A204.1 (cell line): Measurements from ENCODE around the gene EME1.
A peak's percentile ranks its signal among the peaks of the same experiment; 100 is the strongest.

Experiments
- FAIRE-seq: peaks from 2 replicates; lab custom pipeline; 2012; peaks lifted over from hg19 to GRCh38; lab: Jason Lieb, UNC

Gene EME1

GRCh38 chr17:50348522-50349242 lies 24.3 kb upstream of the EME1 start:
- FAIRE-seq: no peak

DNA sequence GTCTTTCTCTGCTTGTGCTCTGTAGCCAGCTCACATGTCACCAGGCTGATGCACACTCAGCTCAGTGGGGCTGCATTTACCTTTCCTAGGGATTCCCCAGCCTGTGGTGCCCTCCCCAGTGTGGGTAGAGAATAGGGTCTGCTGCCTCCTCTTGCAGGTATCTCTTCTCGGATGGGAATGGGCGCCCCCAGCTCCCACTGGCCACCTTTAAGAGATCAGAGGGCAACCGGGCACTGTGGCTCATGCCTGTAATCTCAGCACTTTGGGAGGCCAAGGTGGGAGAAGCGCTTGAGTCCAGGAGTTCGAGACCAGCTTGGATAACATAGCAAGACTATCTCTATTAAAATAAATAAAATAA lies 23.8 kb upstream of the EME1 start:
- FAIRE-seq: no peak

- FAIRE-seq: no peak
Measured at GRCh38 chr17:50350733-50351132, 22.3 kb upstream of the EME1 start.

GRCh38 chr17:50352072-50352692 lies 20.8 kb upstream of the EME1 start:
- FAIRE-seq: no peak

- FAIRE-seq: no peak
Measured at GRCh38 chr17:50352693-50353599, 20.1 kb upstream of the EME1 start.

GRCh38 chr17:50353600-50354195 lies 19.3 kb upstream of the EME1 start:
- no peak for FAIRE-seq

DNA sequence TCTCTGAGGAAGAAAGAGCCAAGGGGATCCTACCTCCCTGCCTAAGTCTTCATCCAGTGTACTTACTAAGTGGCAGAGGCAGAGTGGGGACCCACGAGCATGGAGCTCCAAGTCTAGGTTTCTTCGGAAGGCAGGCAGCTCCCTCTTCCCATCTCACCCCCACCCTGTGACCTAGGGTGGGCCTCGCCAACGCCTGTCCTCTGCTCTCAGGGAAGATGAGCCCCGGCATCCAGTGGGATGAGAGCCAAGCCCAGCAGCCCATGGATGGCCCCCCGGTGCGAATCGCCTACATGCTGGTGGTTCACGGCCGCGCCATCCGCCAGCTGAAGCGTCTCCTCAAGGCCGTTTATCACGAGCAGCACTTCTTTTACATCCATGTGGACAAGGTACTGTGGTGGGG lies 18.8 kb upstream of the EME1 start:
- no peak for FAIRE-seq

DNA sequence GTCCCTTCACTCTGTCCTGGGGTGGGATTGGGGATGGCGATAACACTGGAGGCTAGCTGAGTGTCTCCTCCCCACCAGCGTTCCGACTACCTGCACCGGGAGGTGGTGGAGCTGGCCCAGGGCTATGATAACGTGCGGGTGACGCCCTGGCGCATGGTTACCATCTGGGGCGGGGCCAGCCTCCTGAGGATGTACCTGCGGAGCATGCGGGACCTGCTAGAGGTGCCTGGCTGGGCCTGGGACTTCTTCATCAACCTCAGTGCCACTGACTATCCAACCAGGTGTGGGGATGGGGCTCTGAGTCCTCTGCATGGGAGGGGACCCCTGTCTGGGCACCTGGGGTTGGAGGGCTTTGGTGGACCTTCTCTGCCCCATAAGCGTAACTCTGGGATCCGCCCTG lies 18.3 kb upstream of the EME1 start:
- FAIRE-seq: no peak

GRCh38 chr17:50355336-50355700 lies 17.7 kb upstream of the EME1 start:
- FAIRE-seq: no peak

DNA sequence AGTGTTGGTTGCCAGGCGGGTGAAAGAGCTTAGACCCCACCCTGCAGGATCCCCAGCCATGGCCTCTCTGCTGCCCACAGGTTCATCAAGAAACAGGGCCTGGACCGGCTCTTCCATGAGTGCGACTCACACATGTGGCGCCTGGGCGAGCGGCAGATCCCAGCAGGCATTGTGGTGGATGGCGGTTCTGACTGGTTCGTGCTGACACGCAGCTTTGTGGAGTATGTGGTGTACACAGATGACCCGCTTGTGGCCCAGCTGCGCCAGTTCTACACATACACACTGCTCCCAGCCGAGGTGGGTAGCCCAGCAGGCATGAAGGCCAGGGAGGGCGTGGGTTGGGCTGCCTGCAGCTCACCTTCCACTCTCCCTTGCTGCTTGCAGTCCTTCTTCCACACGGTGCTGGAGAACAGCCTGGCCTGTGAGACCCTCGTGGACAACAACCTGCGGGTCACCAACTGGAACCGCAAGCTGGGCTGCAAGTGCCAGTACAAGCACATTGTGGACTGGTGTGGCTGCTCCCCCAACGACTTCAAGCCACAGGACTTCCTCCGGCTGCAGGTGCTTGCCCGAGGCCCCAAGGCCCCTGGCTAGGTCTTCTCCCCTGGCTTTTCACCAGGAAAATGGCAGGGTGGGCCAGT lies 17.2 kb upstream of the EME1 start:
- FAIRE-seq: no peak

GRCh38 chr17:50356418-50356817 lies 16.6 kb upstream of the EME1 start:
- FAIRE-seq: no peak

- FAIRE-seq: no peak
Measured at GRCh38 chr17:50356892-50357510, 16.0 kb upstream of the EME1 start.

GRCh38 chr17:50358177-50358576 lies 14.9 kb upstream of the EME1 start:
- FAIRE-seq: no peak

DNA sequence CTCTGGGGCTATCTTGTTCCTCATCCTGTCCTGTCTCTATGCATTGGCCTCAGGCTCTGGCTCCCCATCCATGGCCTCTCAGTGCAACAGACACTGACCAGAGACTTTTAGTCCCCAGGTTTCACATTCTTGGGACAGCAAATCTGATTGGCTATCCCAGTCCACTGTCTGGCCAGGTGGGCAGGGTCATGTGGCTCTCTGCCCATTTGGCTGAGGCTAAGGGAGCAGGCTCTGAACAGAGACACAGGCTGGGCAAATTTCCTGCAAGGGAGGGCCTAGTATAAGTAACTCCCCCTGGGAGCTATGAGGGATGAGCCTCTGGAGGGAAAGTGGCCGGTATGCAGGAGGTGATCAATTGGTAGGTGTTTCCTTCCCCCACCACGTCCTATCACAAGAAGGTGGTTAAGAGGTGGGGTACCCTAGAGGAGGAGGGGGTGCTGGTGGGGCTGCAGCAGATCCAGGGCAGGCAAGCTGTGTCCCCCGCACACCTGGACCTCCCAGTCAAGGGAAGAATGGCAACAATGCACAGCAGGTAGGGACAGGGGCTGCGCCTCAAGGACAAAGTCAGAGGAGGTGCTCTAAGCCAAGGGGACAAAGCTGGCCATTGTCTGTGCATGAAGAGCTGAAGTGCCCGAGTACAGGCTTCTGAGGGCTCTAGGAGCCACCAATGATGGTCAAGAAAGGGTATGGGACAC lies 13.9 kb upstream of the EME1 start:
- no peak for FAIRE-seq

DNA sequence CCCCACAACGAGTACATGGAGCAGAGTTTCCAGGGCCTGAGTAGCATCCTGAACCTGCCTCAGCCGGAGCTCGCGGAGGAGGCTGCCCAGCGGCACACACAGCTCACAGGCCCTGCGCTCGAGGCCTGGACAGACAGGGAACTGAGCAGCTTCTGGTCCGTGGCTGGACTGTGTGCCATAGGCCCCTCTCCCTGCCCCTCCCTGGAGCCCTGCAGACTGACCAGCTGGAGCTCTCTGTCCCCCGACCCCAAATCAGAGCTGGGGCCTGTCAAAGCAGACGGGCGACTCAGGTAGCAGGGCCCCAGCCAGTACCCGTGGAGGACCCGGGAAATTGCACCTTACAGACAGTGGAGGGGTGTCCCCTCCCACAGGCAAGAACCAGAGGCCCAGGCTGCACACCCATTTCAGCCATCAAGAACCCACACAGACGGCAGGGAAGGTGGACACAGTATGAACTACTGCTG lies 13.0 kb upstream of the EME1 start:
- FAIRE-seq: no peak

GRCh38 chr17:50360486-50361115 lies 12.4 kb upstream of the EME1 start:
- no peak for FAIRE-seq

DNA sequence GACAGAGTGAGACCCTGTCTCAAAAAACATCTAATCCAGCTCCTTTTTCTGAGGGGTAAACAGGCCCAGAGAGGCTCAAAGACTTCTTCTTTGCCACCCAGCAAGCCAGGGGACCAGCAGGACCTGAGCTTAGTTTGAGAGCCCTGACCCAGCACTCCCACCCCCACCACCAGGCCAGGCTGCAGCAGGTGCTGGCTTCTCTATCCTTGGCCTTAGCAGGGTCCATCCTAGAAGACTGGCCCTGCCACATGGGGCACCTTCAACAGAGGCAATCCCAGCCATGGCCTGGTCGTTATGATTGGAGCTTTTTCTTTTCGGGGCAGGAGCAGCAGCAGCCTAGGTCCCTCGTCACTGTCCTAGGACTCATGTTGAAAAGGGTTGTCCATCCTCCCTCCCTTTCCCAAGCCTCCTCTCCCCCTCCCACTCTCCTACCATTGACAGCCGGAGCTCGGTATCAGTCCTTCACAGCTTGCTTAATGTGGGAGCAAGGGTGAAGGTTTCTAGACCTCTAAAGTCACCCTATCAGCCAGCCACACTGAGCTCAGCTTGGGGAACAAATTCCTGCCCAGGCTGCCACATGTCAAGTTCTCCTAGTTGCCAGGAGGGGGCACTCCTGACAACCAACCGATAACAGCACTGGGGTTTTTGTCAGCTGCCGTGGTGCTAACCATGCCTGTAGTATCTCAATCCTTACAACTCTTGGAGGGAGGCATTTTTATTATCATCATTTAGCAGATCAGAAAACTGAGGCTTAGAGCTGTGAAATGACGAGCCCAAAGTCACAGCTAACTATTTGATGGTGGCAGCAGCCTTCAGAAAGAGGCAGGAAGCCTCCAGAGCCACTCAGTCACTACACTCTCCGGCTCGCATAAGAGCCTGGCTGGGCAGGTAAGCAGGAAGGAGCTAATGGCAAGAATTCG lies 11.2 kb upstream of the EME1 start:
- peak; percentile 37 for FAIRE-seq

GRCh38 chr17:50362661-50363060 lies 10.4 kb upstream of the EME1 start:
- no peak for FAIRE-seq

DNA sequence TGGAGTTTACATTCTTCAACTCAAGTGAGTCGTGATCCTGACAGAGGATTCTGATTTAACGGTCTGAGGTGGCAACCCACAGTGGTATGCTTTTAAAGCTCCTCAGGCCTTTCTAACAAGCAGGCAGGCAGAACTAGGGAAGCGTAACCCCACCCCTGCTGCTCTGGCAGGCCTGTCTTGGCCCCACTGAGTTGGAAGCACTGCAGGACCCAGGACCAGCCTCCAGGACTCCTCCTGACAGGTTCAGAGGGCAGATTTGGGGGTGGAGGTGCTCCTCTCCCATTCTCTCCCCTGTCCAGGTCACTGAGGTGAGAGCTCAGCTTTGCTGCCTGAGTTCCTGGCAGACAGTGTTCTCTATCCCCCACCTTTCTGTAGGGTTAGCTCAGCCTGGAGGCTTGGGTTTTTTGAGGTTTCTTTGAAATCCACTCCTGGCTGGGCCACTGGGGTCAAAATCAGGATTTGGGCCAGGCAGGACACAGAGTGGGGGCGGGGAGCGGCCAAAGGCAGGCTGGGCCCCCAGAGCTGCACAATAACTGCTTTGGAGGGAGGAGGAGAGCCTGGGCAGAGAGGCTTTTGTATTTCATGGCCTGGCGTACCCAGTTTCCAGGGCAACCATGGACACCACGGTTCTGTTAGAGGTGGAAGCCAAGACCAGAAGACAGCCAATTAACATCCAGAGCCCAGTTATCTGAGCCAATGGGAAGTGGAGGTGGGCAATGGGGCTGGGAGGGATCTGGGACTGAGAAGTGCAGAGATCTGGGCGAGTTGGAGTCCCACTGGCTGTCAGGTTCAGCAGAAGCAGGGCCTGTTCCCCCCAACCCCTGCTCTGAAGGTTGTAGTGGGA lies 9.6 kb upstream of the EME1 start:
- FAIRE-seq: no peak
